ENCODE measurements around the gene ATIC.

Gene ATIC

GRCh38 chr2:215363461-215364156, 51.8 kb downstream of the ATIC start:
- H3K36me3 ChIP-seq (ENCODE audit: control insufficient read depth, insufficient read depth, low read length), result no peaks in the 10 kb centered on the region

GRCh38 chr2:215364157-215365155, 52.6 kb downstream of the ATIC start:
- TF ChIP-seq CTCF (IDR thresholded peaks at IDR 0.05), result no peak
- H3K4me1 ChIP-seq, result no peaks in the 10 kb centered on the region

More at GRCh38 chr2:215363461-215364156, 51.8 kb downstream of the ATIC start:
- Histone ChIP-seq H3K4me1 (no peaks in the 10 kb centered on the region), H3K4me2 (ENCODE audit: low read length) (no peak overlapping the region), H3K27me3 (ENCODE audit: control insufficient read depth, insufficient read depth, low read length) (no peaks in the 10 kb centered on the region), H3K27ac (no peak overlapping the region), H3K9me3 (ENCODE audit: control insufficient read depth, low read length) (no peaks in the 10 kb centered on the region), H2AFZ (no peak overlapping the region), H3K4me3 (ENCODE audit: low read depth, low read length) (no peak overlapping the region), H3K9ac (no peak overlapping the region), H3K79me2 (no peaks in the 10 kb centered on the region)
- TF ChIP-seq CTCF (IDR thresholded peaks at IDR 0.05), result no peak

GRCh38 chr2:215365184-215365658, 53.4 kb downstream of the ATIC start:
- no peaks in the 10 kb centered on the region for H3K27me3 ChIP-seq (ENCODE audit: control insufficient read depth, insufficient read depth, low read length)
- no peak overlapping the region for H3K27ac ChIP-seq
- H3K4me1 ChIP-seq, result no peaks in the 10 kb centered on the region
- H3K4me2 ChIP-seq (ENCODE audit: low read length), result no peak overlapping the region
- no peak overlapping the region for H2AFZ ChIP-seq
- H3K9me3 ChIP-seq (ENCODE audit: control insufficient read depth, low read length), result no peaks in the 10 kb centered on the region
- H3K36me3 ChIP-seq (ENCODE audit: control insufficient read depth, insufficient read depth, low read length), result no peaks in the 10 kb centered on the region
- no peak for TF ChIP-seq CTCF (IDR thresholded peaks at IDR 0.05)
- H3K9ac ChIP-seq, result no peak overlapping the region
- H3K4me3 ChIP-seq (ENCODE audit: low read depth, low read length), result no peak overlapping the region
- no peaks in the 10 kb centered on the region for H3K79me2 ChIP-seq

More at GRCh38 chr2:215364157-215365155, 52.6 kb downstream of the ATIC start:
- no peak overlapping the region for H3K27ac ChIP-seq
- H3K36me3 ChIP-seq (ENCODE audit: control insufficient read depth, insufficient read depth, low read length), result no peaks in the 10 kb centered on the region
- H3K79me2 ChIP-seq, result no peaks in the 10 kb centered on the region
- no peak overlapping the region for H3K9ac ChIP-seq
- no peaks in the 10 kb centered on the region for H3K9me3 ChIP-seq (ENCODE audit: control insufficient read depth, low read length)
- no peak overlapping the region for H3K4me2 ChIP-seq (ENCODE audit: low read length)
- H3K4me3 ChIP-seq (ENCODE audit: low read depth, low read length), result no peak overlapping the region
- H2AFZ ChIP-seq, result no peak overlapping the region
- no peaks in the 10 kb centered on the region for H3K27me3 ChIP-seq (ENCODE audit: control insufficient read depth, insufficient read depth, low read length)

- no peak for TF ChIP-seq CTCF (IDR thresholded peaks at IDR 0.05)
- Histone ChIP-seq H3K4me1 (no peaks in the 10 kb centered on the region), H3K79me2 (no peaks in the 10 kb centered on the region), H3K27me3 (ENCODE audit: control insufficient read depth, insufficient read depth, low read length) (no peaks in the 10 kb centered on the region), H3K9ac (no peak overlapping the region), H3K4me3 (ENCODE audit: low read depth, low read length) (no peak overlapping the region), H2AFZ (no peak overlapping the region), H3K36me3 (ENCODE audit: control insufficient read depth, insufficient read depth, low read length) (no peaks in the 10 kb centered on the region), H3K27ac (no peak overlapping the region), H3K4me2 (ENCODE audit: low read length) (no peak overlapping the region), H3K9me3 (ENCODE audit: control insufficient read depth, low read length) (no peaks in the 10 kb centered on the region)
These were observed 54.7 kb downstream of the ATIC start for GRCh38 chr2:215366440-215367032.
